K562 (cell line): Measurements from ENCODE around the gene RPTOR. TPM values are rescaled to one million over a fixed set of nuclear protein-coding genes. Genes with fewer than 3 reads are reported as not detected.

Experiments
- ARNT ChIP-seq, 2 experiments: fragments of 450-650 bp; IDR thresholded peaks; 2 replicates each; pipeline ENCODE4 v1.6.1; 2016; ENCODE audit warnings: mild to moderate bottlenecking in 1 of 2
- CBX1 ChIP-seq: sonication (generic); IDR thresholded peaks from 2 replicates; pipeline ENCODE4 v1.6.1; 2016; ENCODE audit warnings: antibody characterized with exemption, low read depth, mild to moderate bottlenecking
- ELF1 ChIP-seq: fragments of 200-800 bp; sonication (Bioruptor generic); IDR thresholded peaks from 2 replicates; pipeline ENCODE4 v1.6.1; 2016; ENCODE audit warnings: missing genetic modification characterization, missing compliant biosample characterization
- FOXJ3 ChIP-seq: sonication (generic); formaldehyde crosslinking; IDR thresholded peaks from 2 replicates; pipeline ENCODE4 v1.4.0; 2020; ENCODE audit warnings: mild to moderate bottlenecking, missing genetic modification reagents
- HMGN3 ChIP-seq: IDR thresholded peaks from 2 replicates; pipeline ENCODE4 v1.6.1; 2011; ENCODE audit warnings: borderline replicate concordance, low read depth, mild to moderate bottlenecking, mixed read lengths, low read length; ENCODE audit not compliant: insufficient read length; ENCODE audit errors: extremely low read depth
- MED1 ChIP-seq: sonication (generic); formaldehyde crosslinking; IDR thresholded peaks from 2 replicates; pipeline ENCODE4 v1.8.1; 2023; ENCODE audit warnings: missing genetic modification reagents, borderline replicate concordance
- MYC ChIP-seq, 2 experiments: fragments of 250-450 bp in 1 of 2; sonication (Bioruptor Pico) in 1 of 2; IDR thresholded peaks; 2 replicates each; pipeline versions ENCODE4 v1.5.1 to v1.6.1; 2012 to 2021; ENCODE audit warnings: low read depth in 2 of 2, borderline replicate concordance in 1 of 2, improper control_type of control experiment in 1 of 2, low read length in 1 of 2, mild to moderate bottlenecking in 1 of 2, moderate library complexity in 1 of 2
- MYNN ChIP-seq, 2 experiments: sonication (generic); formaldehyde crosslinking in 1 of 2; IDR thresholded peaks; 2 replicates each; pipeline versions ENCODE4 v1.5.0 to v1.6.1; 2016 to 2020; ENCODE audit warnings: antibody characterized with exemption in 1 of 2, missing genetic modification reagents in 1 of 2
- NFIX ChIP-seq: fragments of 250-450 bp; sonication (Bioruptor Pico); IDR thresholded peaks from 2 replicates; pipeline ENCODE4 v1.4.0; 2020; ENCODE audit warnings: low read depth, mild to moderate bottlenecking, moderate library complexity
- NFYB ChIP-seq: IDR thresholded peaks from 2 replicates; pipeline ENCODE4 v1.6.1; 2011; ENCODE audit warnings: mild to moderate bottlenecking, moderate library complexity; ENCODE audit not compliant: insufficient read length; ENCODE audit errors: extremely low read depth
- NONO ChIP-seq, 2 experiments: fragments of 200-400 bp in 1 of 2; fragments of 450-650 bp in 1 of 2; formaldehyde crosslinking in 1 of 2; IDR thresholded peaks; 2 replicates each; pipeline ENCODE4 v1.6.1; 2017; ENCODE audit warnings: low read depth in 2 of 2, mild to moderate bottlenecking in 2 of 2, moderate library complexity in 2 of 2, low read length in 1 of 2
- NR2C2 ChIP-seq, 2 experiments: fragments of 200-800 bp in 1 of 2; sonication (Bioruptor generic) in 1 of 2; sonication (generic) in 1 of 2; formaldehyde crosslinking in 1 of 2; IDR thresholded peaks; 2 replicates each; pipeline versions ENCODE4 v1.6.1 to v1.8.0; 2016 to 2022; ENCODE audit warnings: mild to moderate bottlenecking in 1 of 2, missing compliant biosample characterization in 1 of 2, missing genetic modification characterization in 1 of 2, missing genetic modification reagents in 1 of 2
- POLR2G ChIP-seq: fragments of 200-400 bp; formaldehyde crosslinking; IDR thresholded peaks from 2 replicates; pipeline ENCODE4 v1.6.1; 2017; ENCODE audit warnings: low read depth, mild to moderate bottlenecking, antibody characterized with exemption, low read length, moderate library complexity
- POU5F1 ChIP-seq: fragments of 150-350 bp; IDR thresholded peaks from 2 replicates; pipeline ENCODE4 v1.6.1; 2014; ENCODE audit warnings: borderline replicate concordance, low read length, low read depth, mild to moderate bottlenecking; ENCODE audit not compliant: partially characterized antibody
- RB1 ChIP-seq: fragments of 450-650 bp; IDR thresholded peaks from 2 replicates; pipeline ENCODE4 v1.6.1; 2017; ENCODE audit warnings: low read depth, mild to moderate bottlenecking
- SMARCE1 ChIP-seq: fragments of 450-650 bp; IDR thresholded peaks from 2 replicates; pipeline ENCODE4 v1.7.1; 2016; ENCODE audit warnings: mild to moderate bottlenecking
- SMC3 ChIP-seq: conservative IDR thresholded peaks from 2 replicates; pipeline ENCODE4 v1.6.1; 2011; ENCODE audit warnings: low read depth, low read length, improper control_type of control experiment; ENCODE audit not compliant: insufficient read depth
- TAF15 ChIP-seq: fragments of 200-400 bp; formaldehyde crosslinking; IDR thresholded peaks from 2 replicates; pipeline ENCODE4 v1.6.1; 2017; ENCODE audit warnings: mild to moderate bottlenecking, low read depth, low read length, moderate library complexity
- TBP ChIP-seq: optimal IDR thresholded peaks from 2 replicates; pipeline ENCODE3; 2011; ENCODE audit warnings: low read depth, low read length, improper control_type of control experiment
- ZBED1 ChIP-seq: IDR thresholded peaks from 2 replicates; pipeline ENCODE4 v1.6.1; 2014
- ZNF12 ChIP-seq: sonication (generic); formaldehyde crosslinking; IDR thresholded peaks from 2 replicates; pipeline ENCODE4 v1.4.0; 2020; ENCODE audit warnings: mild to moderate bottlenecking, missing genetic modification reagents
- ZNF124 ChIP-seq: sonication (generic); formaldehyde crosslinking; IDR thresholded peaks from 2 replicates; pipeline ENCODE4 v1.8.1; 2022; ENCODE audit warnings: missing genetic modification reagents
- ZNF217 ChIP-seq: sonication (generic); formaldehyde crosslinking; IDR thresholded peaks from 2 replicates; pipeline ENCODE4 v1.8.0; 2022; ENCODE audit warnings: mild to moderate bottlenecking, missing genetic modification reagents
- ZNF707 ChIP-seq: fragments of 250-450 bp; sonication (Bioruptor Pico); conservative IDR thresholded peaks from 2 replicates; pipeline ENCODE4 v1.8.0; 2022; ENCODE audit warnings: inconsistent platforms, mild to moderate bottlenecking, moderate library complexity
- ZNF77 ChIP-seq: fragments of 250-450 bp; sonication (Bioruptor Pico); IDR thresholded peaks from 2 replicates; pipeline ENCODE4 v1.5.0; 2020
- polyA plus RNA-seq, 8 experiments: library from polyadenylated mRNA; depleted of rRNA in 4 of 8; stranded (reverse) in 5 of 8; unstranded in 3 of 8; fragments of >200 nt; fragmentation: Nextera tagmentation in 2 of 8; fragmentation: Illumina TruSeq in 1 of 8; extraction: Ambion mirVana in 2 of 8; extraction: Trizol in 1 of 8; gene quantifications; 2 replicates each; pipeline versions ENCODE4 v1.2.1 to v1.2.3, GENCODE V29; 2011 to 2014; ENCODE audit warnings: inconsistent platforms in 1 of 8, missing spikeins in 1 of 8
- total RNA-seq, 7 experiments: library from RNA; depleted of rRNA in 6 of 7; stranded (reverse); fragments of >200 nt in 6 of 7; fragmentation: Illumina TruSeq in 2 of 7; extraction: Trizol in 2 of 7; gene quantifications; 2 replicates each; pipeline versions ENCODE4 v1.2.1 to v1.2.3, GENCODE V29; 2011 to 2021; ENCODE audit warnings: low replicate concordance in 1 of 7
- TF ChIP-seq, protein P1 (sequence below): fragments of 200-800 bp; sonication (Bioruptor generic); IDR thresholded peaks from 2 replicates; pipeline ENCODE4 v1.6.1; 2017; ENCODE audit warnings: missing genetic modification characterization, missing compliant biosample characterization
- TF ChIP-seq, protein P2 (sequence below), 2 experiments: fragments of 450-650 bp in 1 of 2; sonication (generic) in 1 of 2; formaldehyde crosslinking; conservative IDR thresholded peaks; 2 replicates each; pipeline versions ENCODE4 v1.4.0 to v1.8.1; 2020 to 2022; ENCODE audit warnings: mild to moderate bottlenecking in 1 of 2, missing genetic modification reagents in 1 of 2

The RPTOR gene
- total and polyA plus RNA-seq, 9 of the 15 experiments (the other 6 are each of a cell fraction or from before 2014, with no cell fraction given), result 0.24 to 54.1 (median 10.2) TPM

DNA sequence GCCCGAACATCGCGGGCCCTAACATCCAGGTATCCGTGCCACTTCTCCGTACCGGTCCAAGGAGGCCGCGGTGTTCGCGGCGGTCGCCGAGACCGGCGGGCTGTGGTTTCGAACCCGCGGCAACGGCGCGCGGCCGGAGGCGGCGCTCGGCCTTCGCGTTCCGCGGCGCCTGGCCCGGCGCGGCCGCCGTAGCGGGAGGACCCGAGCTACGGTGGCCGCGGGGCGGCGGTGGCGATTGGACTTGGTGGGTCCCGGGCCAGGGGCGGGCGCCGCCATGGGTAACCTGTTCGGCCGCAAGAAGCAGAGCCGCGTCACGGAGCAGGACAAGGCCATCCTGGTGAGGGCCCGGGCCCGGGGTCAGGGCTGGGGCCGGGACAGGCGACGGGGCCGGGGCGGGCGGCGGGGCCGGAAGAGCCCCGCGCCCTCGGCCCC, 447.0 kb downstream of the RPTOR start, which contains the start of gene CHMP6 (continued):
- peak in 1 of 2 experiments; percentile 75; a peak in 2 of 4 replicates for TF ChIP-seq NONO (IDR thresholded peaks at IDR 0.05; ENCODE audit: low read depth in 2 of 2, low read length in 1 of 2)
- TF ChIP-seq SMARCE1, result no peak
- TF ChIP-seq ZBED1, result no peak
- no peak for TF ChIP-seq ELF1 (tag)
- TF ChIP-seq MED1 (CRISPR knock-in tag), result 0 out of 2 replicates have a peak, but pooled peaks have one; percentile 17
- peak; percentile 86 for TF ChIP-seq RB1
- peak; percentile 63; the same call in 1 of the 2 replicates for TF ChIP-seq ZNF12 (CRISPR knock-in tag)
- TF ChIP-seq SMC3, result no peak
- peak; percentile 56 for TF ChIP-seq MYC (IDR thresholded peaks at IDR 0.05; ENCODE audit: low read depth, low read length)
- TF ChIP-seq MYC (CRISPR knock-in tag; IDR thresholded peaks at IDR 0.05; ENCODE audit: borderline replicate concordance, low read depth), result no peak
- TF ChIP-seq CBX1, result peak; percentile 87; the same call in 1 of the 2 replicates
- no peak for TF ChIP-seq ZNF707 (CRISPR knock-in tag)
- no peak for TF ChIP-seq ZNF124 (CRISPR knock-in tag)
- TF ChIP-seq POLR2G, result peak; percentile 75
- TF ChIP-seq, protein P1, sequence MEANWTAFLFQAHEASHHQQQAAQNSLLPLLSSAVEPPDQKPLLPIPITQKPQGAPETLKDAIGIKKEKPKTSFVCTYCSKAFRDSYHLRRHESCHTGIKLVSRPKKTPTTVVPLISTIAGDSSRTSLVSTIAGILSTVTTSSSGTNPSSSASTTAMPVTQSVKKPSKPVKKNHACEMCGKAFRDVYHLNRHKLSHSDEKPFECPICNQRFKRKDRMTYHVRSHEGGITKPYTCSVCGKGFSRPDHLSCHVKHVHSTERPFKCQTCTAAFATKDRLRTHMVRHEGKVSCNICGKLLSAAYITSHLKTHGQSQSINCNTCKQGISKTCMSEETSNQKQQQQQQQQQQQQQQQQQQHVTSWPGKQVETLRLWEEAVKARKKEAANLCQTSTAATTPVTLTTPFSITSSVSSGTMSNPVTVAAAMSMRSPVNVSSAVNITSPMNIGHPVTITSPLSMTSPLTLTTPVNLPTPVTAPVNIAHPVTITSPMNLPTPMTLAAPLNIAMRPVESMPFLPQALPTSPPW (CRISPR knock-in tag), result 0 out of 2 replicates have a peak, but pooled peaks have one; percentile 53
- TF ChIP-seq TBP, result peak; percentile 29
- TF ChIP-seq TAF15, result no peak
- TF ChIP-seq NFIX, result no peak
- TF ChIP-seq, protein P2, sequence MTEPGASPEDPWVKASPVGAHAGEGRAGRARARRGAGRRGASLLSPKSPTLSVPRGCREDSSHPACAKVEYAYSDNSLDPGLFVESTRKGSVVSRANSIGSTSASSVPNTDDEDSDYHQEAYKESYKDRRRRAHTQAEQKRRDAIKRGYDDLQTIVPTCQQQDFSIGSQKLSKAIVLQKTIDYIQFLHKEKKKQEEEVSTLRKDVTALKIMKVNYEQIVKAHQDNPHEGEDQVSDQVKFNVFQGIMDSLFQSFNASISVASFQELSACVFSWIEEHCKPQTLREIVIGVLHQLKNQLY (CRISPR knock-in tag; conservative IDR thresholded peaks at IDR 0.05), result no peak
- no peak for TF ChIP-seq ARNT (IDR thresholded peaks at IDR 0.05)
- TF ChIP-seq ZNF217 (CRISPR knock-in tag), result no peak
- no peak for TF ChIP-seq NR2C2 (CRISPR knock-in tag; IDR thresholded peaks at IDR 0.05)
- peak; percentile 64 for TF ChIP-seq NR2C2 (tag; IDR thresholded peaks at IDR 0.05)
- no peak for TF ChIP-seq FOXJ3 (CRISPR knock-in tag)
- no peak for TF ChIP-seq NFYB
- TF ChIP-seq MYNN (IDR thresholded peaks at IDR 0.05), result no peak
- no peak for TF ChIP-seq MYNN (CRISPR knock-in tag; IDR thresholded peaks at IDR 0.05)
- TF ChIP-seq ZNF77 (CRISPR knock-in tag), result no peak
- TF ChIP-seq POU5F1, result peak; percentile 98
- TF ChIP-seq HMGN3, result peak; percentile 78
